GM21825 (cell line): Measurements from ENCODE around the gene TOR1A.
"Not testable (repeated sequence)": the region's sequence is repeated elsewhere in the genome, so short reads cannot be mapped to it uniquely, and the experiment has no call there.

Source experiments
- ATAC-seq: cut with Tn5 transposase; IDR thresholded peaks from one replicate; pipeline ENCODE4 v1.9.1; 2021; ENCODE audit warnings: mild to moderate bottlenecking, moderate library complexity; ENCODE audit not compliant: unreplicated experiment

The TOR1A gene

GRCh38 chr9:129784970-129785369, 39.0 kb downstream of the TOR1A start:
- not testable (repeated sequence) for ATAC-seq

GRCh38 chr9:129783516-129784361, 40.2 kb downstream of the TOR1A start:
- no peak for ATAC-seq

- ATAC-seq: no peak
Observed at GRCh38 chr9:129781981-129782380, 42.0 kb downstream of the TOR1A start.

GRCh38 chr9:129781131-129781530, 42.8 kb downstream of the TOR1A start:
- ATAC-seq: no peak

- no peak for ATAC-seq
Observed at GRCh38 chr9:129779560-129780190, 44.3 kb downstream of the TOR1A start.

- ATAC-seq: no peak
Observed at GRCh38 chr9:129778469-129778868, 45.5 kb downstream of the TOR1A start.

GRCh38 chr9:129777769-129778130, 46.2 kb downstream of the TOR1A start:
- no peak for ATAC-seq

- ATAC-seq: no peak
Observed at GRCh38 chr9:129776938-129777768, 46.8 kb downstream of the TOR1A start.

- ATAC-seq: no peak
Observed at GRCh38 chr9:129776566-129776937, 47.4 kb downstream of the TOR1A start.

- ATAC-seq: not testable (repeated sequence)
Observed at GRCh38 chr9:129776096-129776495, 47.8 kb downstream of the TOR1A start.

GRCh38 chr9:129775448-129775798, 48.5 kb downstream of the TOR1A start:
- no peak for ATAC-seq

GRCh38 chr9:129774791-129775447, 49.0 kb downstream of the TOR1A start:
- no peak for ATAC-seq

GRCh38 chr9:129773262-129774048, 50.5 kb downstream of the TOR1A start:
- ATAC-seq: no peak

GRCh38 chr9:129770741-129771140, 53.2 kb downstream of the TOR1A start:
- no peak for ATAC-seq

- no peak for ATAC-seq
Observed at GRCh38 chr9:129769669-129770068, 54.3 kb downstream of the TOR1A start.

GRCh38 chr9:129768486-129768885, 55.5 kb downstream of the TOR1A start:
- ATAC-seq: no peak

- no peak for ATAC-seq
Observed at GRCh38 chr9:129765764-129766317, 58.1 kb downstream of the TOR1A start.

GRCh38 chr9:129762985-129763926, 60.7 kb downstream of the TOR1A start:
- ATAC-seq: no peak
